HCT116 (cell line): Measurements from ENCODE around the gene DNASE2. TPM values are rescaled to one million over a fixed set of nuclear protein-coding genes. Genes with fewer than 3 reads are reported as not detected.

Experiments
- ATAC-seq: fragments of 200-7000 bp; cut with Tn5 transposase; 2 replicates; pipeline ENCODE4 v1.9.1; 2020; ENCODE audit warnings: mild to moderate bottlenecking, moderate library complexity
- BruUV-seq: library from RNA; stranded (reverse); fragments of 400-500 nt; replicated peaks from 2 replicates; lab custom pipeline; 2021; lab: Mats Ljungman, UMichigan
- CTCF ChIA-PET: fragments of 300-600 bp; sonication (Branson Sonifier 250); formaldehyde crosslinking; loops from one replicate; lab custom pipeline; 2021; ENCODE audit warnings: antibody characterized with exemption; lab: Charles Lee
- POLR2A ChIA-PET: fragments of 300-600, 350-600 bp; sonication (Branson Sonifier 250); formaldehyde crosslinking; loops from one replicate; lab custom pipeline; 2021; ENCODE audit warnings: antibody characterized with exemption; lab: Charles Lee
- RAD21 ChIA-PET, 2 experiments: fragments of 300-600 bp; sonication (Branson Sonifier 250); formaldehyde crosslinking; loops; one replicate each; lab custom pipeline; 2023; ENCODE audit warnings: low total read pairs in 2 of 2; ENCODE audit not compliant: uncharacterized antibody in 2 of 2, unreplicated experiment in 2 of 2, low non-redundant PET in 1 of 2; lab: Charles Lee
- DNase-seq: peaks from one replicate; pipeline ENCODE4 v3.0.0-alpha.2; 2010; ENCODE audit warnings: low read depth, low spot score
- H2AFZ ChIP-seq: fragments of 200-600 bp; shearing (Covaris generic), sonication (generic); 2 replicates; pipeline ENCODE4 v1.6.1; 2017; ENCODE audit warnings: low read depth, mixed run types, mixed read lengths, antibody characterized with exemption, low read length; ENCODE audit not compliant: poor library complexity, severe bottlenecking
- H3K27ac ChIP-seq: 2 replicates; pipeline ENCODE4 v1.5.1; 2012; ENCODE audit warnings: low read depth, low read length
- H3K27me3 ChIP-seq: fragments of 200-600 bp; sonication (generic); 2 replicates; pipeline ENCODE4 v1.6.1; 2016; ENCODE audit warnings: mixed run types, low read length, mixed read lengths; ENCODE audit not compliant: insufficient read depth
- H3K36me3 ChIP-seq, 2 experiments: fragments of 200-500 bp in 1 of 2; fragments of 200-600 bp in 1 of 2; sonication (Bioruptor generic) in 1 of 2; sonication (generic) in 1 of 2; 2 replicates each; pipeline versions ENCODE4 v1.5.1 to v1.6.1; 2014 to 2016; ENCODE audit warnings: low read length in 2 of 2, inconsistent platforms in 1 of 2, mixed read lengths in 1 of 2, mixed run types in 1 of 2; ENCODE audit not compliant: insufficient read depth in 2 of 2, control insufficient read depth in 1 of 2
- H3K4me1 ChIP-seq, 2 experiments: fragments of 200-600 bp in 1 of 2; sonication (generic) in 1 of 2; 2 replicates each; pipeline versions ENCODE4 v1.5.1 to v1.6.1; 2012 to 2017; ENCODE audit warnings: low read length in 2 of 2, inconsistent platforms in 1 of 2, mild to moderate bottlenecking in 1 of 2, mixed read lengths in 1 of 2, mixed run types in 1 of 2, moderate library complexity in 1 of 2; ENCODE audit not compliant: insufficient read depth in 2 of 2, control insufficient read depth in 1 of 2
- H3K4me2 ChIP-seq: fragments of 200-600 bp; sonication (generic); 2 replicates; pipeline ENCODE4 v1.6.1; 2017; ENCODE audit warnings: mixed run types, low read length, mixed read lengths
- H3K4me3 ChIP-seq, 2 experiments: fragments of 200-600 bp in 1 of 2; sonication (generic) in 1 of 2; replicated peaks in 1 of 2; 2 replicates each; pipeline ENCODE4 v1.5.1; 2011 to 2016; ENCODE audit warnings: low read length in 2 of 2, control low read depth in 1 of 2, low read depth in 1 of 2, mild to moderate bottlenecking in 1 of 2, mixed read lengths in 1 of 2, mixed run types in 1 of 2
- H3K79me2 ChIP-seq: fragments of 200-600 bp; sonication (generic); 2 replicates; pipeline ENCODE4 v1.6.1; 2017; ENCODE audit warnings: mild to moderate bottlenecking, mixed run types, low read length, moderate library complexity, mixed read lengths; ENCODE audit not compliant: insufficient read depth
- H3K9ac ChIP-seq: fragments of 200-600 bp; sonication (generic); 2 replicates; pipeline ENCODE4 v1.6.1; 2016; ENCODE audit warnings: low read length, mixed read lengths
- H3K9me2 ChIP-seq: fragments of 200-600 bp; sonication (generic), shearing (Covaris generic); 2 replicates; pipeline ENCODE4 v1.6.1; 2017; ENCODE audit warnings: mixed run types, mild to moderate bottlenecking, moderate library complexity; ENCODE audit not compliant: insufficient read depth
- H3K9me3 ChIP-seq, 2 experiments: fragments of 200-500 bp in 1 of 2; fragments of 200-600 bp in 1 of 2; sonication (Bioruptor generic) in 1 of 2; sonication (generic) in 1 of 2; 2 replicates each; pipeline ENCODE4 v1.6.1; 2014 to 2017; ENCODE audit warnings: low read length in 2 of 2, mixed read lengths in 2 of 2, inconsistent platforms in 1 of 2, low read depth in 1 of 2, mild to moderate bottlenecking in 1 of 2, mixed run types in 1 of 2, moderate library complexity in 1 of 2; ENCODE audit not compliant: control insufficient read depth in 1 of 2, insufficient read depth in 1 of 2
- H4K20me1 ChIP-seq: fragments of 200-600 bp; sonication (generic), shearing (Covaris generic); 2 replicates; pipeline ENCODE4 v1.6.1; 2017; ENCODE audit warnings: mixed run types, mild to moderate bottlenecking, moderate library complexity; ENCODE audit not compliant: insufficient read depth
- ELF1 ChIP-seq: IDR thresholded peaks from 2 replicates; pipeline ENCODE4 v1.6.1; 2012; ENCODE audit warnings: low read depth, borderline replicate concordance
- POLR2A ChIP-seq: IDR thresholded peaks from 2 replicates; pipeline ENCODE4 v1.7.0; 2011; ENCODE audit warnings: borderline replicate concordance; ENCODE audit not compliant: insufficient read depth, insufficient read length; ENCODE audit errors: extremely low read depth
- POLR2AphosphoS5 ChIP-seq: IDR thresholded peaks from 2 replicates; pipeline ENCODE4 v1.6.1; 2011; ENCODE audit warnings: mild to moderate bottlenecking, low read depth, low read length, moderate library complexity
- YY1 ChIP-seq: IDR thresholded peaks from 2 replicates; pipeline ENCODE4 v1.6.1; 2011; ENCODE audit warnings: low read length, low read depth, moderate library complexity, mild to moderate bottlenecking; ENCODE audit not compliant: insufficient replicate concordance; ENCODE audit errors: extremely low read depth
- intact Hi-C: fragments of 100-400 bp; cut with micrococcal nuclease; formaldehyde crosslinking; loops from 2 replicates; pipeline ENCODE4 v1.10.0; 2022
- total RNA-seq: library from RNA; stranded (reverse); gene quantifications from one replicate; pipeline ENCODE4 v1.2.1, GENCODE V29; 2021; ENCODE audit not compliant: unreplicated experiment

DNASE2 gene
- total RNA-seq, 1 experiment from 2014 or later: 36.6 TPM

DNA sequence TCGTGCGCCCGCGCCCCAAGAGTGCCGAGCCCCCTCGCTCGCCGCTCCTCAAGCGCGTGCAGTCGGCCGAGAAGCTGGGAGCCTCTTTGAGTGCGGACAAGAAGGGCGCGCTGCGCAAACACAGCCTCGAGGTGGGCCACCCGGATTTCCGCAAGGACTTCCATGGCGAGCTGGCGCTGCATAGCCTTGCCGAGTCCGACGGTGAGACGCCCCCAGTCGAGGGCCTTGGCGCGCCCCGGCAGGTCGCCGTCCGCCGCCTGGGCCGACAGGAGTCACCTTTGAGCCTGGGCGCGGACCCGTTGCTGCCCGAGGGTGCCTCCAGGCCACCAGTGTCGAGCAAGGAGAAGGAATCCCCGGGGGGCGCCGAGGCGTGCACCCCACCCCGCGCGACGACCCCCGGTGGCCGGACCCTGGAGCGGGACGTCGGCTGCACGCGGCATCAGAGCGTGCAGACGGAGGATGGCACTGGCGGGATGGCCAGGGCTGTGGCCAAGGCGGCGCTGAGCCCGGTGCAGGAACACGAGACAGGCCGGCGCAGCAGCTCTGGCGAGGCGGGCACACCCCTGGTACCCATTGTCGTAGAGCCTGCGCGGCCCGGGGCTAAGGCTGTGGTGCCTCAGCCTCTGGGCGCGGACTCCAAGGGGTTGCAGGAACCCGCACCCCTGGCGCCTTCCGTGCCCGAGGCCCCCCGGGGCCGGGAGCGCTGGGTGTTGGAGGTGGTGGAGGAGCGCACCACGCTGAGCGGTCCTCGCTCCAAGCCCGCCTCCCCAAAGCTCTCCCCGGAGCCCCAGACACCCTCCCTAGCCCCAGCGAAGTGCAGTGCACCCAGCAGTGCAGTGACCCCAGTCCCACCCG, 7.1 kb downstream of the DNASE2 start:
- DNase-seq (no peak), ATAC-seq (no peak)
- RAD21 ChIA-PET: no interaction called here
- H3K4me3 ChIP-seq: no peak overlapping the region
- H3K9me3 ChIP-seq: no peaks in the 10 kb centered on the region; a peak in 1 of 4 replicates
- TF ChIP-seq ELF1: no peak
- TF ChIP-seq POLR2AphosphoS5: 0 out of 2 replicates have a peak, but pooled peaks have one; percentile 4
- POLR2A ChIA-PET: no interaction called here
- no peaks in the 10 kb centered on the region for H3K4me1 ChIP-seq
- no peaks in the 10 kb centered on the region for H4K20me1 ChIP-seq
- H3K9me2 ChIP-seq: no peaks in the 10 kb centered on the region
- CTCF ChIA-PET: no interaction called here
- BruUV-seq: no TSS peak
- H2AFZ ChIP-seq: no peak overlapping the region
- no peaks in the 10 kb centered on the region for H3K79me2 ChIP-seq
- H3K36me3 ChIP-seq: peaks cover 4 to 5% of the 10 kb centered on the region in 2 experiments; a peak in 2 of 4 replicates
- intact Hi-C loops: no loop called here
- H3K27me3 ChIP-seq: no peaks in the 10 kb centered on the region
- H3K4me2 ChIP-seq: no peak overlapping the region
- H3K27ac ChIP-seq: no peak overlapping the region
- no peak overlapping the region for H3K9ac ChIP-seq

- H3K9ac ChIP-seq: no peak overlapping the region
- H3K4me2 ChIP-seq: no peak overlapping the region
- H3K9me2 ChIP-seq: no peaks in the 10 kb centered on the region
- no peaks in the 10 kb centered on the region for H3K27me3 ChIP-seq
- ChIA-PET CTCF (no interaction called here), RAD21 (interaction anchor here in 1 of 2 experiments (0.6 kb wide), 1 partner anchor 107 kb away, joined by 3 read pairs; no protein-coding TSS in a partner anchor), POLR2A (no interaction called here)
- no peaks in the 10 kb centered on the region for H3K4me1 ChIP-seq
- intact Hi-C loops: no loop called here
- BruUV-seq: no TSS peak
- no peaks in the 10 kb centered on the region for H4K20me1 ChIP-seq
- no peak overlapping the region for H3K4me3 ChIP-seq
- ATAC-seq: peak; percentile 70
- H2AFZ ChIP-seq: no peak overlapping the region
- TF ChIP-seq ELF1 (no peak), POLR2A (no peak), YY1 (no peak)
- H3K79me2 ChIP-seq: no peaks in the 10 kb centered on the region
- H3K9me3 ChIP-seq: no peaks in the 10 kb centered on the region; a peak in 1 of 4 replicates
- no peak for DNase-seq
- no peak overlapping the region for H3K27ac ChIP-seq
- peaks cover under 1 to 8% of the 10 kb centered on the region in 2 experiments; a peak in 2 of 4 replicates for H3K36me3 ChIP-seq
Measured at GRCh38 chr19:12872941-12873890, 8.0 kb downstream of the DNASE2 start.
